GM12874 (cell line): ENCODE measurements around the gene SKIL.

Experiments used
- CTCF ChIP-seq: IDR thresholded peaks from 2 replicates; pipeline ENCODE4 v1.5.1; 2011; ENCODE audit warnings: low read depth, mild to moderate bottlenecking, control low read depth, low read length, moderate library complexity; ENCODE audit not compliant: insufficient read depth

SKIL gene

GRCh38 chr3:170357176-170358041 lies at the start of gene SKIL:
Gene SKIL (plus strand): TSS chr3:170357715. CDS start chr3:170360332, 2,617 bp downstream.
- TF ChIP-seq CTCF = no peak

- no peak for TF ChIP-seq CTCF
Observed at GRCh38 chr3:170309046-170309445, 48.5 kb upstream of the SKIL start.

- TF ChIP-seq CTCF = no peak
Observed at GRCh38 chr3:170317954-170318353, 39.6 kb upstream of the SKIL start.

GRCh38 chr3:170320461-170321121 lies 36.9 kb upstream of the SKIL start:
- TF ChIP-seq CTCF = no peak

- TF ChIP-seq CTCF = no peak
Observed at GRCh38 chr3:170321321-170322034, 36.0 kb upstream of the SKIL start.

- no peak for TF ChIP-seq CTCF
Observed at GRCh38 chr3:170322566-170323269, 34.8 kb upstream of the SKIL start.

GRCh38 chr3:170323331-170323730 lies 34.2 kb upstream of the SKIL start:
- TF ChIP-seq CTCF = no peak
